GM12878 (cell line): ENCODE results near the gene TLL1. TPM values are rescaled to one million over a fixed set of nuclear protein-coding genes. Genes with fewer than 3 reads are reported as not detected.

Experiments used
- ATAC-seq: fragments of 200-7000 bp; cut with Tn5 transposase; 3 replicates; pipeline ENCODE4 v1.9.1; 2020; ENCODE audit warnings: mild to moderate bottlenecking, moderate library complexity
- BruUV-seq: library from RNA; stranded (reverse); fragments of 400-500 nt; replicated peaks from 2 replicates; lab custom pipeline; 2021; lab: Mats Ljungman, UMichigan
- CTCF ChIA-PET: fragments of 300-600 bp; sonication (Branson Sonifier 250); formaldehyde crosslinking; extraction: SDS; loops from one replicate; lab custom pipeline; 2021; ENCODE audit warnings: inconsistent platforms; lab: Yijun Ruan, JAX
- POLR2A ChIA-PET: fragments of 350-600 bp; formaldehyde crosslinking; extraction: SDS; loops from one replicate; lab custom pipeline; 2021; ENCODE audit warnings: inconsistent platforms; lab: Charles Lee
- RAD21 ChIA-PET: fragments of 300-600 bp; sonication (Branson Sonifier 250); formaldehyde crosslinking; loops from one replicate; lab custom pipeline; 2023; ENCODE audit warnings: antibody characterized with exemption; ENCODE audit not compliant: unreplicated experiment; lab: Charles Lee
- SMC1A ChIA-PET: fragments of 300-600 bp; sonication (Branson Sonifier 250); formaldehyde crosslinking; loops from one replicate; lab custom pipeline; 2023; ENCODE audit not compliant: unreplicated experiment, uncharacterized antibody; lab: Charles Lee
- DNase-seq: peaks from one replicate; pipeline ENCODE4 v3.0.0-alpha.2; 2011; ENCODE audit warnings: low read depth, low spot score
- FAIRE-seq: peaks from 3 replicates; lab custom pipeline; 2011; peaks lifted over from hg19 to GRCh38; lab: Jason Lieb, UNC
- H2AFZ ChIP-seq: 2 replicates; pipeline ENCODE4 v1.6.0; 2011; ENCODE audit warnings: low read depth, low read length, control low read depth; ENCODE audit not compliant: control insufficient read depth
- H3K27ac ChIP-seq: 2 replicates; pipeline ENCODE4 v1.5.1; 2011; ENCODE audit warnings: control low read depth; ENCODE audit not compliant: control insufficient read depth, insufficient read depth
- H3K27me3 ChIP-seq, 2 experiments: replicated peaks in 1 of 2; 2 replicates each; pipeline versions ENCODE4 v1.6.0 to v1.6.1; 2011; ENCODE audit warnings: low read length in 1 of 2; ENCODE audit not compliant: control insufficient read depth in 2 of 2, insufficient read depth in 2 of 2
- H3K36me3 ChIP-seq, 2 experiments: 2 replicates each; pipeline ENCODE4 v1.5.1; 2011; ENCODE audit warnings: low read length in 1 of 2; ENCODE audit not compliant: control insufficient read depth in 2 of 2, insufficient read depth in 2 of 2
- H3K4me1 ChIP-seq: 2 replicates; pipeline ENCODE4 v1.6.1; 2011; ENCODE audit warnings: mild to moderate bottlenecking, low read length, moderate library complexity, mixed read lengths; ENCODE audit not compliant: control insufficient read depth, insufficient read depth
- H3K4me2 ChIP-seq: 2 replicates; pipeline ENCODE4 v1.6.0; 2011; ENCODE audit warnings: control low read depth; ENCODE audit not compliant: control insufficient read depth, insufficient read depth
- H3K4me3 ChIP-seq: fragments of 200-600 bp; sonication (generic); 2 replicates; pipeline ENCODE4 v1.5.1; 2016
- H3K79me2 ChIP-seq: 2 replicates; pipeline ENCODE4 v1.6.0; 2011; ENCODE audit warnings: low read length; ENCODE audit not compliant: control insufficient read depth, insufficient read depth
- H3K9ac ChIP-seq: 2 replicates; pipeline ENCODE4 v1.8.0; 2011; ENCODE audit warnings: low read length, control low read depth, mixed read lengths; ENCODE audit not compliant: control insufficient read depth, insufficient read depth
- H3K9me3 ChIP-seq: replicated peaks from 3 replicates; pipeline ENCODE4 v1.5.1; 2011; ENCODE audit warnings: mild to moderate bottlenecking, low read length; ENCODE audit not compliant: control insufficient read depth, insufficient read depth
- H4K20me1 ChIP-seq: 2 replicates; pipeline ENCODE4 v1.6.0; 2011; ENCODE audit not compliant: control insufficient read depth, insufficient read depth
- CBFB ChIP-seq: IDR thresholded peaks from 2 replicates; pipeline ENCODE4 v1.6.1; 2016; ENCODE audit warnings: antibody characterized with exemption, low read depth
- CBX5 ChIP-seq: sonication (generic); IDR thresholded peaks from 2 replicates; pipeline ENCODE4 v1.6.1; 2016; ENCODE audit warnings: low read depth, moderate library complexity, mild to moderate bottlenecking, inconsistent platforms
- CHD4 ChIP-seq: fragments of 200-600 bp; sonication (generic); IDR thresholded peaks from 2 replicates; pipeline ENCODE4 v1.6.1; 2016; ENCODE audit warnings: mild to moderate bottlenecking
- MAX ChIP-seq: IDR thresholded peaks from 2 replicates; pipeline ENCODE4 v1.6.1; 2012; ENCODE audit warnings: low read depth, low read length, improper control_type of control experiment
- NFYA ChIP-seq: IDR thresholded peaks from 2 replicates; pipeline ENCODE4 v1.6.1; 2011; ENCODE audit warnings: low read depth, mild to moderate bottlenecking, low read length, improper control_type of control experiment, borderline replicate concordance
- RELA ChIP-seq: fragments of 450-650 bp; IDR thresholded peaks from 2 replicates; pipeline ENCODE4 v1.8.0; 2014; ENCODE audit warnings: borderline replicate concordance; ENCODE audit not compliant: partially characterized antibody
- SKIL ChIP-seq: fragments of 450-650 bp; IDR thresholded peaks from 2 replicates; pipeline ENCODE4 v1.6.1; 2017; ENCODE audit warnings: mild to moderate bottlenecking, low read depth, inconsistent platforms; ENCODE audit not compliant: poor library complexity, severe bottlenecking
- ZSCAN29 ChIP-seq: fragments of 450-650 bp; IDR thresholded peaks from 2 replicates; pipeline ENCODE4 v1.6.1; 2017; ENCODE audit warnings: mild to moderate bottlenecking, moderate library complexity
- in situ Hi-C: fragments of 300-500 bp; cut with MboI; formaldehyde crosslinking; loops from 9 replicates; pipeline ENCODE4 v1.14.3; 2018; ENCODE audit warnings: mixed read lengths
- intact Hi-C: fragments of 100-400 bp; cut with micrococcal nuclease; formaldehyde crosslinking; loops from one replicate; pipeline ENCODE4 v1.14.2; 2022; ENCODE audit not compliant: unreplicated experiment
- polyA plus RNA-seq, 11 experiments: library from polyadenylated mRNA; depleted of rRNA in 4 of 11; unstranded in 6 of 11; stranded (reverse) in 5 of 11; fragments of >200 nt; fragmentation: Nextera tagmentation in 4 of 11; fragmentation: Illumina TruSeq in 1 of 11; extraction: Ambion mirVana in 4 of 11; extraction: Trizol in 1 of 11; gene quantifications; 1 replicate in 1 of 11; 2 replicates in 10 of 11; pipeline versions ENCODE4 v1.2.1 to v1.2.3, GENCODE V29; 2011 to 2016; ENCODE audit warnings: inconsistent platforms in 2 of 11, missing spikeins in 2 of 11, low read depth in 1 of 11
- total RNA-seq, 4 experiments: library from RNA; depleted of rRNA in 3 of 4; stranded (reverse); fragments of >200 nt in 3 of 4; fragmentation: Illumina TruSeq in 1 of 4; extraction: Trizol in 1 of 4; gene quantifications; 2 replicates each; pipeline versions ENCODE4 v1.2.1 to v1.2.3, GENCODE V29; 2013 to 2021
- TF ChIP-seq, protein P1 (sequence below): fragments of 450-650 bp; formaldehyde crosslinking; IDR thresholded peaks from 2 replicates; pipeline ENCODE4 v1.4.0; 2022; ENCODE audit warnings: mild to moderate bottlenecking, moderate library complexity
- TF ChIP-seq, protein P2 (sequence below): fragments of 450-650 bp; IDR thresholded peaks from 2 replicates; pipeline ENCODE4 v1.6.1; 2016; ENCODE audit warnings: mild to moderate bottlenecking
- TF ChIP-seq, protein P3 (sequence below): fragments of 450-650 bp; conservative IDR thresholded peaks from 2 replicates; pipeline ENCODE4 v1.6.1; 2017; ENCODE audit warnings: mild to moderate bottlenecking, moderate library complexity
- TF ChIP-seq, protein P4 (sequence below): fragments of 450-650 bp; IDR thresholded peaks from 2 replicates; pipeline ENCODE4 v1.6.1; 2018; ENCODE audit warnings: mild to moderate bottlenecking, low read depth, moderate library complexity; ENCODE audit not compliant: partially characterized antibody

Gene TLL1
- total and polyA plus RNA-seq, 10 of the 15 experiments (the other 5 are each of a cell fraction or from before 2014, with no cell fraction given), result 0.02 to 0.31 (median 0.05) TPM; not detected in 2

DNA sequence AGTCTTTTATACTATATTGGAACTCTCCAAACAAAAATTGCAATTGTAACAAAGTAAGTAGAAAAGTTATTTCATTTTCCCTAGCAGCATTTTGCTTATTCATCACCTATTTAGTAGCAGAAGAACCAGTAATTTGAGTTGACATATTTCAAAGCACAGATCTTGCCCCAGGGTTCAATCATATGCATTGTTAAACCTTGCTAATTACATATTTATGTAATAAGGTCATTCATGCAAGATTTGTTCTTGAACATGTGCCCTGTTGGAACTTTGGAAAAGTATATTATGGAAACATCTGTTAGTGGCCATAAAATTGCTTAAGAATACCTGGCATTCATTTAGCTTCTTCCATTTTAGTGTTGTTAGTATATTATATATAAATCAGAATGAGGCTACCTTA is 191.7 kb downstream of the TLL1 start:
- ChIA-PET POLR2A (interaction anchor here (0.6 kb wide), 1 partner anchor 14 kb away, joined by 3 read pairs; no protein-coding TSS in a partner anchor), RAD21 (interaction anchor here (1.5 kb wide), 1 partner anchor 24 kb away, joined by 3 read pairs; no protein-coding TSS in a partner anchor), CTCF (interaction anchor here (0.9 to 3.0 kb wide), 4 partner anchors 11 to 27 kb away, joined by 3 to 8 read pairs (median 3); no protein-coding TSS in a partner anchor), SMC1A (interaction anchor here (0.7 to 1.6 kb wide), 7 partner anchors 8 to 430 kb away, joined by 3 to 4 read pairs (median 3); no protein-coding TSS in a partner anchor)
- Histone ChIP-seq H3K27me3 (no peaks in the 10 kb centered on the region), H3K4me2 (no peak overlapping the region), H4K20me1 (no peaks in the 10 kb centered on the region), H3K9me3 (no peaks in the 10 kb centered on the region), H3K79me2 (no peaks in the 10 kb centered on the region), H3K9ac (no peak overlapping the region), H2AFZ (no peak overlapping the region), H3K27ac (no peak overlapping the region), H3K4me1 (no peaks in the 10 kb centered on the region), H3K4me3 (no peak overlapping the region), H3K36me3 (no peaks in the 10 kb centered on the region)
- BruUV-seq, result no TSS peak
- in situ Hi-C loops, result no loop called here
- intact Hi-C loops, result no loop called here
- DNase-seq (no peak), FAIRE-seq (no peak), ATAC-seq (no peak)
- no peak for TF ChIP-seq NFYA
- no peak for TF ChIP-seq ZSCAN29
- TF ChIP-seq MAX, result no peak
- TF ChIP-seq, protein P1, sequence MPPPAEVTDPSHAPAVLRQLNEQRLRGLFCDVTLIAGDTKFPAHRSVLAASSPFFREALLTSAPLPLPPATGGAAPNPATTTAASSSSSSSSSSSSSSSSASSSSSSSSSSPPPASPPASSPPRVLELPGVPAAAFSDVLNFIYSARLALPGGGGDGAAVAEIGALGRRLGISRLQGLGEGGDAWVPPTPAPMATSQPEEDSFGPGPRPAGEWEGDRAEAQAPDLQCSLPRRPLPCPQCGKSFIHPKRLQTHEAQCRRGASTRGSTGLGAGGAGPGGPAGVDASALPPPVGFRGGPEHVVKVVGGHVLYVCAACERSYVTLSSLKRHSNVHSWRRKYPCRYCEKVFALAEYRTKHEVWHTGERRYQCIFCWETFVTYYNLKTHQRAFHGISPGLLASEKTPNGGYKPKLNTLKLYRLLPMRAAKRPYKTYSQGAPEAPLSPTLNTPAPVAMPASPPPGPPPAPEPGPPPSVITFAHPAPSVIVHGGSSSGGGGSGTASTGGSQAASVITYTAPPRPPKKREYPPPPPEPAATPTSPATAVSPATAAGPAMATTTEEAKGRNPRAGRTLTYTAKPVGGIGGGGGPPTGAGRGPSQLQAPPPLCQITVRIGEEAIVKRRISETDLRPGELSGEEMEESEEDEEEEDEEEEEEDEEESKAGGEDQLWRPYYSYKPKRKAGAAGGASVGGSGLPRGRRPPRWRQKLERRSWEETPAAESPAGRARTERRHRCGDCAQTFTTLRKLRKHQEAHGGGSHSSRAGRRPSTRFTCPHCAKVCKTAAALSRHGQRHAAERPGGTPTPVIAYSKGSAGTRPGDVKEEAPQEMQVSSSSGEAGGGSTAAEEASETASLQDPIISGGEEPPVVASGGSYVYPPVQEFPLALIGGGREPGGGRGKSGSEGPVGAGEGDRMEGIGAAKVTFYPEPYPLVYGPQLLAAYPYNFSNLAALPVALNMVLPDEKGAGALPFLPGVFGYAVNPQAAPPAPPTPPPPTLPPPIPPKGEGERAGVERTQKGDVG (CRISPR knock-in tag), result no peak
- TF ChIP-seq, protein P2, sequence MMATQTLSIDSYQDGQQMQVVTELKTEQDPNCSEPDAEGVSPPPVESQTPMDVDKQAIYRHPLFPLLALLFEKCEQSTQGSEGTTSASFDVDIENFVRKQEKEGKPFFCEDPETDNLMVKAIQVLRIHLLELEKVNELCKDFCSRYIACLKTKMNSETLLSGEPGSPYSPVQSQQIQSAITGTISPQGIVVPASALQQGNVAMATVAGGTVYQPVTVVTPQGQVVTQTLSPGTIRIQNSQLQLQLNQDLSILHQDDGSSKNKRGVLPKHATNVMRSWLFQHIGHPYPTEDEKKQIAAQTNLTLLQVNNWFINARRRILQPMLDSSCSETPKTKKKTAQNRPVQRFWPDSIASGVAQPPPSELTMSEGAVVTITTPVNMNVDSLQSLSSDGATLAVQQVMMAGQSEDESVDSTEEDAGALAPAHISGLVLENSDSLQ, result no peak
- no peak for TF ChIP-seq SKIL
- TF ChIP-seq, protein P3, sequence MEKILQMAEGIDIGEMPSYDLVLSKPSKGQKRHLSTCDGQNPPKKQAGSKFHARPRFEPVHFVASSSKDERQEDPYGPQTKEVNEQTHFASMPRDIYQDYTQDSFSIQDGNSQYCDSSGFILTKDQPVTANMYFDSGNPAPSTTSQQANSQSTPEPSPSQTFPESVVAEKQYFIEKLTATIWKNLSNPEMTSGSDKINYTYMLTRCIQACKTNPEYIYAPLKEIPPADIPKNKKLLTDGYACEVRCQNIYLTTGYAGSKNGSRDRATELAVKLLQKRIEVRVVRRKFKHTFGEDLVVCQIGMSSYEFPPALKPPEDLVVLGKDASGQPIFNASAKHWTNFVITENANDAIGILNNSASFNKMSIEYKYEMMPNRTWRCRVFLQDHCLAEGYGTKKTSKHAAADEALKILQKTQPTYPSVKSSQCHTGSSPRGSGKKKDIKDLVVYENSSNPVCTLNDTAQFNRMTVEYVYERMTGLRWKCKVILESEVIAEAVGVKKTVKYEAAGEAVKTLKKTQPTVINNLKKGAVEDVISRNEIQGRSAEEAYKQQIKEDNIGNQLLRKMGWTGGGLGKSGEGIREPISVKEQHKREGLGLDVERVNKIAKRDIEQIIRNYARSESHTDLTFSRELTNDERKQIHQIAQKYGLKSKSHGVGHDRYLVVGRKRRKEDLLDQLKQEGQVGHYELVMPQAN, result no peak
- TF ChIP-seq CHD4, result no peak
- TF ChIP-seq CBFB, result no peak
- TF ChIP-seq, protein P4, sequence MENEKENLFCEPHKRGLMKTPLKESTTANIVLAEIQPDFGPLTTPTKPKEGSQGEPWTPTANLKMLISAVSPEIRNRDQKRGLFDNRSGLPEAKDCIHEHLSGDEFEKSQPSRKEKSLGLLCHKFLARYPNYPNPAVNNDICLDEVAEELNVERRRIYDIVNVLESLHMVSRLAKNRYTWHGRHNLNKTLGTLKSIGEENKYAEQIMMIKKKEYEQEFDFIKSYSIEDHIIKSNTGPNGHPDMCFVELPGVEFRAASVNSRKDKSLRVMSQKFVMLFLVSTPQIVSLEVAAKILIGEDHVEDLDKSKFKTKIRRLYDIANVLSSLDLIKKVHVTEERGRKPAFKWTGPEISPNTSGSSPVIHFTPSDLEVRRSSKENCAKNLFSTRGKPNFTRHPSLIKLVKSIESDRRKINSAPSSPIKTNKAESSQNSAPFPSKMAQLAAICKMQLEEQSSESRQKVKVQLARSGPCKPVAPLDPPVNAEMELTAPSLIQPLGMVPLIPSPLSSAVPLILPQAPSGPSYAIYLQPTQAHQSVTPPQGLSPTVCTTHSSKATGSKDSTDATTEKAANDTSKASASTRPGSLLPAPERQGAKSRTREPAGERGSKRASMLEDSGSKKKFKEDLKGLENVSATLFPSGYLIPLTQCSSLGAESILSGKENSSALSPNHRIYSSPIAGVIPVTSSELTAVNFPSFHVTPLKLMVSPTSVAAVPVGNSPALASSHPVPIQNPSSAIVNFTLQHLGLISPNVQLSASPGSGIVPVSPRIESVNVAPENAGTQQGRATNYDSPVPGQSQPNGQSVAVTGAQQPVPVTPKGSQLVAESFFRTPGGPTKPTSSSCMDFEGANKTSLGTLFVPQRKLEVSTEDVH, result no peak
- TF ChIP-seq RELA, result no peak
- TF ChIP-seq CBX5, result no peak
